Body of pancreas (tissue), 4 donors: ENCODE results near the gene AURKAIP1. TPM values are rescaled to one million over a fixed set of nuclear protein-coding genes. Genes with fewer than 3 reads are reported as not detected.

ENCODE experiments used
- ATAC-seq: fragments of 150-250 bp; one replicate; pipeline ENCODE4 v1.9.1; 2016
- DNase-seq, 4 donors: peaks; one replicate each; pipeline ENCODE4 v3.0.0-alpha.2; 2019
- H3K27ac ChIP-seq, 4 donors: fragments of 200-600 bp; sonication (generic); 1 replicate in 3 of 4; 2 replicates in 1 of 4; pipeline versions ENCODE4 v1.5.1 to v1.6.1; 2016 to 2019; ENCODE audit warnings: mild to moderate bottlenecking in 1 of 4, mixed read lengths in 1 of 4, moderate library complexity in 1 of 4
- H3K27me3 ChIP-seq, 2 donors: fragments of 200-600 bp; sonication (generic); one replicate each; pipeline ENCODE4 v1.6.0; 2016; ENCODE audit warnings: mild to moderate bottlenecking in 1 of 2
- H3K36me3 ChIP-seq, 2 donors: fragments of 200-600 bp; sonication (generic); replicated peaks in 1 of 2; 2 replicates each; pipeline ENCODE4 v1.5.1; 2016; ENCODE audit warnings: low read depth in 2 of 2; ENCODE audit not compliant: insufficient read depth in 1 of 2
- H3K4me1 ChIP-seq: fragments of 200-600 bp; sonication (generic); one replicate; pipeline ENCODE4 v1.6.0; 2016
- H3K4me3 ChIP-seq, 2 donors: fragments of 200-600 bp; sonication (generic); 1 replicate in 1 of 2; 2 replicates in 1 of 2; pipeline ENCODE4 v1.5.1; 2016 to 2019
- H3K9me3 ChIP-seq, 3 donors: fragments of 200-600 bp; sonication (generic); 1 replicate in 2 of 3; 2 replicates in 1 of 3; pipeline ENCODE4 v1.5.1; 2016
- POLR2A ChIP-seq, 3 donors: fragments of 450-650 bp; IDR thresholded peaks; one replicate each; pipeline ENCODE4 v1.6.1; 2016; ENCODE audit warnings: antibody characterized with exemption in 3 of 3, mild to moderate bottlenecking in 2 of 3
- WGBS, 2 donors: methylation state at CpG; one replicate each; pipeline ENCODE4 v1.1.5; 2017; 5-methylcytosine and 5-hydroxymethylcytosine counted together
- intact Hi-C: fragments of 100-400 bp; cut with DNase I; formaldehyde crosslinking; loops from one replicate; pipeline ENCODE4 v1.15.1; 2023
- total RNA-seq, 2 donors: library from RNA; depleted of rRNA; stranded (reverse); fragments of >200 nt; gene quantifications; one replicate each; pipeline ENCODE4 v1.1.0, GENCODE V29; 2016
- TF ChIP-seq, protein P1 (sequence below), 7 experiments: fragments of 450-650 bp in 4 of 7; fragments of 200-600 bp in 3 of 7; sonication (generic) in 3 of 7; IDR thresholded peaks; one replicate each; pipeline ENCODE4 v1.5.1; 2016 to 2019; ENCODE audit warnings: antibody characterized with exemption in 7 of 7

The AURKAIP1 gene
- total RNA-seq, 2 donors from 2014 or later = 79.4 to 93.7 TPM

GRCh38 chr1:1421907-1422464, 47.0 kb upstream of the AURKAIP1 start:
- ATAC-seq = no peak
- TF ChIP-seq, protein P1, sequence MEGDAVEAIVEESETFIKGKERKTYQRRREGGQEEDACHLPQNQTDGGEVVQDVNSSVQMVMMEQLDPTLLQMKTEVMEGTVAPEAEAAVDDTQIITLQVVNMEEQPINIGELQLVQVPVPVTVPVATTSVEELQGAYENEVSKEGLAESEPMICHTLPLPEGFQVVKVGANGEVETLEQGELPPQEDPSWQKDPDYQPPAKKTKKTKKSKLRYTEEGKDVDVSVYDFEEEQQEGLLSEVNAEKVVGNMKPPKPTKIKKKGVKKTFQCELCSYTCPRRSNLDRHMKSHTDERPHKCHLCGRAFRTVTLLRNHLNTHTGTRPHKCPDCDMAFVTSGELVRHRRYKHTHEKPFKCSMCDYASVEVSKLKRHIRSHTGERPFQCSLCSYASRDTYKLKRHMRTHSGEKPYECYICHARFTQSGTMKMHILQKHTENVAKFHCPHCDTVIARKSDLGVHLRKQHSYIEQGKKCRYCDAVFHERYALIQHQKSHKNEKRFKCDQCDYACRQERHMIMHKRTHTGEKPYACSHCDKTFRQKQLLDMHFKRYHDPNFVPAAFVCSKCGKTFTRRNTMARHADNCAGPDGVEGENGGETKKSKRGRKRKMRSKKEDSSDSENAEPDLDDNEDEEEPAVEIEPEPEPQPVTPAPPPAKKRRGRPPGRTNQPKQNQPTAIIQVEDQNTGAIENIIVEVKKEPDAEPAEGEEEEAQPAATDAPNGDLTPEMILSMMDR (IDR thresholded peaks at IDR 0.05) = no peak
- TF ChIP-seq POLR2A (IDR thresholded peaks at IDR 0.05) = no peak
- Histone ChIP-seq H3K27ac (peak overlapping the region in 3 of 4 donors; percentile 7 to 71 (median 58)), H3K4me3 (no peak overlapping the region), H3K4me1 (peaks cover 41% of the 10 kb centered on the region), H3K9me3 (no peaks in the 10 kb centered on the region), H3K27me3 (no peaks in the 10 kb centered on the region), H3K36me3 (no peaks in the 10 kb centered on the region)
- no peak for DNase-seq
- intact Hi-C loops = no loop called here
- whole genome bisulfite sequencing, 2 donors = 88 to 91% methylated on average over 6 to 7 of the region's 7 CpGs

DNA sequence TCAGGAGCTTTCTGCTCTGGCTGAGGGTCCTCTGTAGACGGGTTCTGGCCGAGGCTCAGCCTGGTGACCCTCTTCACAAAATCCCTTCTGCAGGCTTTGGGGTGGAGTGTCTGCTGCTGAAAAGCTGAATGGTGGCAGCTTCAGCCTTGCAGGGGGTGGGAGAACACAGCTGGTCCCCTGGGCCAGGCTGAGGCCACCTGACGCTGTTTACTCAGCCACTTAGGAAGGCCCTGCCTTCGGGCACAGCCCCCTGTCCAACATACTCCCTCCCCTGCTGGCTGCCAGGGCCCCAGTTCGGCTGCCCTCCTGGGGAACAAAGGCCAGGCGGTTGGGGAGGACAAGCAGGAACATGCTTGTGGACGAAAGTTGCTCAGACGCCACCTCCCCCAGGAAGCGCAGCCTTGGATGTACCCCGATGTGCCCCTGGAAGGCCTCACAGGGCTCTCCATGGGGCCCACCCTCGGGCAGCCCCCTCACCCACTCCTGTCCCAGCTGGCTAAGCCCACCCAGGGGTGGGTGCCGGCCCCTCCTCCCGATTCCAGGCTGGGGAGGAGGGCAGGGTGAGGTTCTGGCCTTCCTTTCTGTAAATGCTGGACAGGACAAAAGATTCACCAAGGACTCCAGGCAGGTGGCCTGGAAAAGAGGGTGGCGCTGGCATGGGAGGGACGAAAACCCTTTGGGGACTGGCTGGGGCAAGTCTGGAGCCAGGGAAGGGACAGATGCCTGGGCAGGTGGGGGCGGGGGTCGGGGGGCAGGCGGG, 46.3 kb upstream of the AURKAIP1 start, which contains the start of gene ANKRD65:
TSS of gene ANKRD65 (minus strand) at position 130 of the 760 bp plus-strand sequence. CDS start 271 bp downstream, outside the sequence.
- peak; percentile 30 for ATAC-seq
- 69 to 76% methylated on average over 4 to 17 of the region's 18 CpGs for WGBS, 2 donors
- Histone ChIP-seq H3K36me3 (no peaks in the 10 kb centered on the region), H3K4me3 (peak within 1 kb of the TSS in 1 of 2 donors; percentile 10), H3K27me3 (no peaks in the 10 kb centered on the region), H3K9me3 (no peaks in the 10 kb centered on the region), H3K4me1 (peaks cover 41% of the 10 kb centered on the region), H3K27ac (peak within 1 kb of the TSS; percentile 7 to 71 (median 56))
- peak in 2 of 3 donors; percentile 16 to 46 for TF ChIP-seq POLR2A (IDR thresholded peaks at IDR 0.05)
- TF ChIP-seq, protein P1 (IDR thresholded peaks at IDR 0.05) = no peak
- DNase-seq = peak in 3 of 4 donors; percentile 59 to 76 (median 71)
- intact Hi-C loops = no loop called here

- no peaks in the 10 kb centered on the region for H3K36me3 ChIP-seq
- H3K9me3 ChIP-seq = no peaks in the 10 kb centered on the region
- DNase-seq (peak in 1 of 4 donors; percentile 41), ATAC-seq (peak; percentile 11)
- intact Hi-C loops = no loop called here
- H3K27ac ChIP-seq = peak overlapping the region; percentile 7 to 71 (median 56)
- no peaks in the 10 kb centered on the region for H3K27me3 ChIP-seq
- peaks cover 43% of the 10 kb centered on the region for H3K4me1 ChIP-seq
- TF ChIP-seq POLR2A (IDR thresholded peaks at IDR 0.05) = no peak
- TF ChIP-seq, protein P1 (IDR thresholded peaks at IDR 0.05) = no peak
- peak overlapping the region in 1 of 2 donors; percentile 10 for H3K4me3 ChIP-seq
- WGBS, 2 donors = 31 to 78% methylated on average over 3 to 6 of the region's 12 CpGs
Observed at GRCh38 chr1:1420654-1421141, 45.7 kb upstream of the AURKAIP1 start.

DNA sequence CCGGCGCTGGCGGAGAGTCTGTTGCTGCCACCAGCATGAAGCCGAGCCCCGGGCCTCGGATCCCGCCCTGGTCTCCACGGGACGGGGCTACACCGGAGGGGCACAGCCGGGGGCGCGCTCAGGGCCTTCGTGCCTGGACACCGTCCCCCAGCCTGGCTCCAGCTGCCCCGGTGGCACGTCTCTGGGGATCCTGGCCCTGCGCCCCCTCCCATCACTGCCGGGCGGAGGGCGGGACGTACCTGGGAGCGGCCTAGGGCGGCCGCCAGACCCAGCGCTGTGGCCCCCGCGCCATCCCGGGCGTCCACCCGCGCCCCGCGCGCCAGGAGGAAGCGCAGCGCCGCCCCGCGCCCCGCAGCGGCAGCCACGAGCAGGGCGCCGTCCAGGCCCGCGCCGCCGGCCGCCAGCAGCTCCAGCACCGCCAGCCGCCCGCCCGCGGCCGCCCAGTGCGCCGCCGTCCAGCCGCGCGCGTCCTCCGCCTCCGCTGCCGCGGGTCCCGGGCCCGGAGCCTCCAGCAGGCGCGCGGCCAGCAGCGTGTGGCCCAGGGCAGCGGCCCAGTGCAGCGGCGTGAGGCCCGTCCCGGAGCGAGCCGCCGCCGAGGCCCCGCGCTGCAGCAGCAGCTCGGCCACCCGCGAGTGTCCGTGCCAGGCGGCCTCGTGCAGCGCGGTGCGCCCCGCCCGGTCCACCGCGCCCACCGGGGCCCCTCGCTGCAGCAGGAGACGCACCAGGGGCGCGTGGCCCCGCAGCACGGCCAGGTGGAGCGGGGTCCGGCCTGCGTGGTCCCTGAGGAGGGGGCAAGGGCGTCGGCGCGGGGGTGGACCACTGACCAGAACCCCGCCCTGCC, 45.0 kb upstream of the AURKAIP1 start:
- Histone ChIP-seq H3K4me3 (peak overlapping the region in 1 of 2 donors; percentile 10), H3K9me3 (no peaks in the 10 kb centered on the region), H3K27ac (peak overlapping the region; percentile 2 to 78 (median 70)), H3K27me3 (no peaks in the 10 kb centered on the region), H3K36me3 (no peaks in the 10 kb centered on the region), H3K4me1 (peaks cover 46% of the 10 kb centered on the region)
- TF ChIP-seq, protein P1 (IDR thresholded peaks at IDR 0.05) = peak in 2 of 7 experiments; percentile 39 to 48
- TF ChIP-seq POLR2A (IDR thresholded peaks at IDR 0.05) = peak in 1 of 3 donors; percentile 27
- ATAC-seq (peak; percentile 75), DNase-seq (peak in 3 of 4 donors; percentile 9 to 55 (median 39))
- intact Hi-C loops = no loop called here
- 9 to 20% methylated on average over 2 to 76 of the region's 112 CpGs for WGBS, 2 donors
